Activated CD8-positive, alpha-beta memory T cell treated with anti-CD3 and anti-CD28 coated beads, Interleukin-2, amount 10 ng/mL, durations not matched to agents 7 days and 5 days (primary cell): ENCODE data around the gene HELQ. TPM values are rescaled to one million over a fixed set of nuclear protein-coding genes. Genes with fewer than 3 reads are reported as not detected.
"Not testable (repeated sequence)": the region's sequence is repeated elsewhere in the genome, so short reads cannot be mapped to it uniquely, and the experiment has no call there.

Source experiments
- ATAC-seq: fragments of 150-1000 bp; cut with Tn5 transposase; one replicate; pipeline ENCODE4 v1.10.0; 2021; ENCODE audit warnings: moderate library complexity
- CTCF ChIA-PET: fragments of 350-600 bp; sonication (Branson Sonifier 250); formaldehyde crosslinking; loops from one replicate; lab custom pipeline; 2021; ENCODE audit warnings: antibody characterized with exemption; lab: Charles Lee
- DNase-seq: peaks from one replicate; pipeline ENCODE4 v3.0.0-alpha.2; 2020
- H3K27ac Mint-ChIP-seq: one replicate; pipeline ENCODE4 v1.8.0; 2021; ENCODE audit warnings: mild to moderate bottlenecking, mixed read lengths
- H3K27me3 Mint-ChIP-seq: one replicate; pipeline ENCODE4 v1.8.0; 2021; ENCODE audit warnings: mixed read lengths
- H3K36me3 Mint-ChIP-seq: one replicate; pipeline ENCODE4 v1.8.0; 2021; ENCODE audit warnings: mild to moderate bottlenecking, mixed read lengths
- H3K4me1 Mint-ChIP-seq: one replicate; pipeline ENCODE4 v1.8.0; 2021; ENCODE audit warnings: mixed read lengths
- H3K4me3 Mint-ChIP-seq: one replicate; pipeline ENCODE4 v1.8.0; 2021; ENCODE audit warnings: mild to moderate bottlenecking, moderate library complexity, mixed read lengths
- H3K9me3 Mint-ChIP-seq: one replicate; pipeline ENCODE4 v1.8.0; 2022; ENCODE audit warnings: low read depth, mixed read lengths
- total RNA-seq, 2 experiments: library from RNA; stranded (reverse); gene quantifications; one replicate each; pipeline ENCODE4 v1.2.3, GENCODE V29; 2021

Gene HELQ, protein sequence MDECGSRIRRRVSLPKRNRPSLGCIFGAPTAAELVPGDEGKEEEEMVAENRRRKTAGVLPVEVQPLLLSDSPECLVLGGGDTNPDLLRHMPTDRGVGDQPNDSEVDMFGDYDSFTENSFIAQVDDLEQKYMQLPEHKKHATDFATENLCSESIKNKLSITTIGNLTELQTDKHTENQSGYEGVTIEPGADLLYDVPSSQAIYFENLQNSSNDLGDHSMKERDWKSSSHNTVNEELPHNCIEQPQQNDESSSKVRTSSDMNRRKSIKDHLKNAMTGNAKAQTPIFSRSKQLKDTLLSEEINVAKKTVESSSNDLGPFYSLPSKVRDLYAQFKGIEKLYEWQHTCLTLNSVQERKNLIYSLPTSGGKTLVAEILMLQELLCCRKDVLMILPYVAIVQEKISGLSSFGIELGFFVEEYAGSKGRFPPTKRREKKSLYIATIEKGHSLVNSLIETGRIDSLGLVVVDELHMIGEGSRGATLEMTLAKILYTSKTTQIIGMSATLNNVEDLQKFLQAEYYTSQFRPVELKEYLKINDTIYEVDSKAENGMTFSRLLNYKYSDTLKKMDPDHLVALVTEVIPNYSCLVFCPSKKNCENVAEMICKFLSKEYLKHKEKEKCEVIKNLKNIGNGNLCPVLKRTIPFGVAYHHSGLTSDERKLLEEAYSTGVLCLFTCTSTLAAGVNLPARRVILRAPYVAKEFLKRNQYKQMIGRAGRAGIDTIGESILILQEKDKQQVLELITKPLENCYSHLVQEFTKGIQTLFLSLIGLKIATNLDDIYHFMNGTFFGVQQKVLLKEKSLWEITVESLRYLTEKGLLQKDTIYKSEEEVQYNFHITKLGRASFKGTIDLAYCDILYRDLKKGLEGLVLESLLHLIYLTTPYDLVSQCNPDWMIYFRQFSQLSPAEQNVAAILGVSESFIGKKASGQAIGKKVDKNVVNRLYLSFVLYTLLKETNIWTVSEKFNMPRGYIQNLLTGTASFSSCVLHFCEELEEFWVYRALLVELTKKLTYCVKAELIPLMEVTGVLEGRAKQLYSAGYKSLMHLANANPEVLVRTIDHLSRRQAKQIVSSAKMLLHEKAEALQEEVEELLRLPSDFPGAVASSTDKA
- total RNA-seq: 10 to 100 TPM; 14.8 to 16.7 TPM

DNA sequence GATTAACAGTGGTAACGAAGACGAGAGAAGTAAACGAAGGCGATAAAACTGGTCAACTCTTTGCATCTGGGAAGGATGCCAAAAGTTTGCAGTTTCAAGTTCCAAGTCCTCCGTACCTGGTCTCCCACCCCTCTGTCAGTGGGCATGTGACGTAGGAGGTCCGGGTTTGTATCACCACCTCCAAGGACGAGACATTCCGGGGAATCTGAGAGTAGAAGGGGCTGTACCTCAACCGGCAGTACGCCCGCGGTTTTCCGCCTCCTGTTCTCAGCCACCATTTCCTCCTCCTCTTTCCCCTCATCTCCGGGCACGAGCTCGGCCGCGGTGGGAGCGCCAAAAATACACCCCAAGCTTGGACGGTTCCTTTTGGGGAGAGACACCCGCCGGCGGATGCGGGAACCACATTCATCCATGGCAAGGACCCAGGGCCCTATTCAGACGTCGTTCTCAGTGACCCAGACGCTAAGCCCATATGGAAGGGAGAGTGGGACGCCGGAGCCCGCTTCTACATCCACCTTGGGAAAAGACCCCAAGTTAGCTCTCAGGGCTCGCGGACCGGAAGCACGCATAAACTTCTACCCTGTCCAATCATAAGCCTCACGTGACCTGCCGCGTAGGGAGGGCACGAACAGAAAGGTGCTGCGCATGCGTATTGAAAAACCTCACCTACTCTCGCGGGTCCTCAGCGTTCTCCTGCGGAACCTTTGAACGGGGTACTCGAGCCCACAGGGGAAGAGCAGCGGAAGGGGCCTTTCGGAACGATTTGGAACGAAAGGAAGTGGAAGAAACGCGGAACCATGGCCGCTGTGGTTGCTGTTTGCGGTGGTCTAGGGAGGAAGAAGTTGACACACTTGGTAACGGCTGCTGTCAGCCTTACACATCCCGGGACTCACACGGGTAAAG lies at the start of gene HELQ, which contains the start of gene MRPS18C:
HELQ (minus strand) TSS at position 543 of the 903 bp plus-strand sequence; CDS start at position 413, 130 bp downstream.
MRPS18C (plus strand) TSS at position 778 of the 903 bp plus-strand sequence; CDS start at position 798, 20 bp downstream.
- CTCF ChIA-PET: interaction anchor here (0.9 to 2.6 kb wide), 4 partner anchors 10 to 184 kb away, joined by 3 to 16 read pairs (median 4); partner anchors contain the start of gene COQ2
- H3K36me3 Mint-ChIP-seq: peaks cover 54% of the 10 kb centered on the region

DNA sequence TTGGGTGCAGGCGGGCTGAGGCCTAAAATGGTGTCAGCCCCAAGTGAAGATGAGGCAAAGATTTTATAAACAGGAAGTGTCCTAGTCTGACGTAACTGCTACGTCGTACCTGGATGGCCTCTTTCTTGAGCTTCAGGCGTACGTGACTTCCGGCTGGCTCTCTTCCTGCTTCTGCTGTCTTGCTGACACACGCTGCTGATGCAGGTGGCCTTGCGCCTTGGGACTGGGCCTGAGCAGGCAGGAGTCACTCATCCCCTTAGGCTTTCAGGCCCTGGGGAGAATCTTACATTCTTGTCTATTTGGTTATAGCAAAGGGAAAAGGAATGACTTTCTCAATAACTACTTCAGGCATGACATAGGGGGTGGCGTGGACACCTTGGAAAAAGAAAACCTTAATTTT lies 49.4 kb upstream of the HELQ start:
- peaks cover 12% of the 10 kb centered on the region for H3K4me1 Mint-ChIP-seq
- DNase-seq: no peak
- no peak overlapping the region for H3K4me3 Mint-ChIP-seq
- no peaks in the 10 kb centered on the region for H3K27me3 Mint-ChIP-seq
- H3K9me3 Mint-ChIP-seq: no peaks in the 10 kb centered on the region
- no peak for ATAC-seq
- no peak overlapping the region for H3K27ac Mint-ChIP-seq
- CTCF ChIA-PET: interaction anchor here (0.7 kb wide), 1 partner anchor 151 kb away, joined by 3 read pairs; no protein-coding TSS in a partner anchor
- H3K36me3 Mint-ChIP-seq: no peaks in the 10 kb centered on the region

More for the DNA sequence above, at the start of gene HELQ, which contains the start of gene MRPS18C:
- H3K27me3 Mint-ChIP-seq: no peaks in the 10 kb centered on the region
- peaks cover 43% of the 10 kb centered on the region for H3K4me1 Mint-ChIP-seq
- H3K27ac Mint-ChIP-seq: peak within 1 kb of the TSS; percentile 100
- ATAC-seq (peak; percentile 93), DNase-seq (peak; percentile 99)
- H3K4me3 Mint-ChIP-seq: peak within 1 kb of the TSS; percentile 98
- H3K9me3 Mint-ChIP-seq: no peaks in the 10 kb centered on the region

DNA sequence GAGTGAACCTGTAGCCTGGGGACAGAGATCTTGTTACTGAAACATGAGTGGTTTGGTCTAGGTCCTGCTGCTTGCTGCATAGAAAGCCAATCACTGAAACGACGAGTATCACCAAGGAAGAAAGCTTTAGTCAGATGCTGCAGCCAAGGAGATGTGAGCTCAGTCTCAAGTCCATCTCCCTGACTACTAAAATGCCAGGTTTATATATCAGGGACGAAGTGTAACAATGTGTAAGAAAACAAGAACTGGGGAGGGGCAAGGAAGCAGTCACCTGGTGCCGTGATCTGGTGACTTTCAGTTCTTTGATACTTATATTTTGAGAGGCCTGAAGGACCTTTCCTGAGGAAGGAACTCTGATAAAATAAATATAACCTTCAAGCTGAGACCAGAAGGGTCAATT lies 48.9 kb upstream of the HELQ start:
- no peak overlapping the region for H3K27ac Mint-ChIP-seq
- no peak overlapping the region for H3K4me3 Mint-ChIP-seq
- H3K9me3 Mint-ChIP-seq: no peaks in the 10 kb centered on the region
- no peak for DNase-seq
- H3K27me3 Mint-ChIP-seq: no peaks in the 10 kb centered on the region
- no peak for ATAC-seq
- peaks cover 12% of the 10 kb centered on the region for H3K4me1 Mint-ChIP-seq
- CTCF ChIA-PET: interaction anchor here (0.7 kb wide), 1 partner anchor 151 kb away, joined by 3 read pairs; no protein-coding TSS in a partner anchor
- H3K36me3 Mint-ChIP-seq: no peaks in the 10 kb centered on the region

DNA sequence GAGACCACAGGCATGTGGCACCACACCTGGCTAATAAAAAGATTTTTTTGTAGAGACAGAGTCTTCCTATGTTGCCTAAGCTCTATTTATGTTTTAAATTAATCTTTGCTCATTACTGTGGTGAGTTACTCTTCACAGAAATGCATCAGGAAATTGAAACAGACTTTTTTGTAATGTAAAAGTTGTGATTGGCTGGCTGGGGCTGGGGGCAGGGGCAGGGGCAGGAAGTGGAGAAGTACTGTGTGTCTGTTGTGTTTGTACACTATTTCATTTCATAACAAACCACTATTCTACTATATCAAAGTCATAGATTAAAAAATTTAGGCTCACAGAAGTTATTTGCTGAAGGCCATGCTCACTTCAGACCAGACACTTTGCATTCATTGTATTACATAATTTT lies 48.4 kb upstream of the HELQ start:
- H3K27ac Mint-ChIP-seq: peak overlapping the region; percentile 6
- no peak overlapping the region for H3K4me3 Mint-ChIP-seq
- no peaks in the 10 kb centered on the region for H3K36me3 Mint-ChIP-seq
- no peaks in the 10 kb centered on the region for H3K9me3 Mint-ChIP-seq
- no peaks in the 10 kb centered on the region for H3K27me3 Mint-ChIP-seq
- CTCF ChIA-PET: no interaction called here
- ATAC-seq (no peak), DNase-seq (peak; percentile 48)
- peaks cover 11% of the 10 kb centered on the region for H3K4me1 Mint-ChIP-seq

DNA sequence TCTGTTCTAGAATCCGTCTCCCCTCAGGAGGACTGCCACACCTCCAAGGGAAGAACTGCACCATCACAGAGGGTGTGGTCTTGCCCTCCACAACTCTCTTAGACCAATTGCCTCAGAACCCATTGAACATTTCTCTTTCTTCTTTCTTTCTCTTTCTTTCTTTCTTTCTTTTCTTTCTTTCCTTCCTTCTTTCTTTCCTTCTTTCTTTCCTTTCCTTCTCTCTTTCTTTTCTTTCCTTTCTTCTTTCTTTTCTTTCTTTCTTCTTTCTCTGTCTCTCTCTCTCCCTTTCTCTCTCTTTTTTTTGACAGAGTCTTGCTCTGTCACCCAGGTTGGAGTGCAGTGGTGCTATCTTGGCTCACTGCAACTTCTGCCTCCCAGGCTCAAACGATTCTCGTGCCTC lies 46.0 kb upstream of the HELQ start:
- CTCF ChIA-PET: interaction anchor here (1.7 kb wide), 1 partner anchor 141 kb away, joined by 4 read pairs; no protein-coding TSS in a partner anchor
- H3K9me3 Mint-ChIP-seq, H3K27me3 Mint-ChIP-seq, H3K4me3 Mint-ChIP-seq, DNase-seq, ATAC-seq, H3K36me3 Mint-ChIP-seq, H3K27ac Mint-ChIP-seq: not testable (repeated sequence)
- peaks cover 11% of the 10 kb centered on the region for H3K4me1 Mint-ChIP-seq

DNA sequence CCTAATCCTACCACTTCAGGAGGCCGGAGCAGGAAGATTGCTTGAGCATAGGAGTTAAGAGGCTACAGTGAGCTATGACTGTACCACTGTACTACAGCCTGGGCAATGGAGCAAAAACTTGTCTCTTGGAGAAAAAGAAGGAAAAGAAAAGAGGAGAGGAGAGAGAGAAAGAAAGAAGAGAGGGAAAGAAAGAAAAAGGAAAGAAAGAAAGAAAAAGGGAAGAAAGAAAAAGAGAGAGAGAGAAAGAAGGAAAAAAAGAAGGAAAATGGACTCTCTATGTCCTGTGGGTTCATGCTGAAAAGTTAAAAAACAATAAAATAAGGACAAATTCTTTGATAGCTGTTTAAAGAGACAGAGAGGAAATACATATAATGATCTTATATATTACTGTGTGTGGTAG lies 42.6 kb upstream of the HELQ start:
- DNase-seq (no peak), ATAC-seq (no peak)
- Mint-ChIP-seq H3K36me3 (no peaks in the 10 kb centered on the region), H3K4me3 (no peak overlapping the region), H3K27me3 (no peaks in the 10 kb centered on the region), H3K4me1 (no peaks in the 10 kb centered on the region), H3K9me3 (no peaks in the 10 kb centered on the region), H3K27ac (peak overlapping the region; percentile 16)
- CTCF ChIA-PET: interaction anchor here (2.0 to 2.5 kb wide), 2 partner anchors 8 to 11 kb away, joined by 7 read pairs; no protein-coding TSS in a partner anchor

DNA sequence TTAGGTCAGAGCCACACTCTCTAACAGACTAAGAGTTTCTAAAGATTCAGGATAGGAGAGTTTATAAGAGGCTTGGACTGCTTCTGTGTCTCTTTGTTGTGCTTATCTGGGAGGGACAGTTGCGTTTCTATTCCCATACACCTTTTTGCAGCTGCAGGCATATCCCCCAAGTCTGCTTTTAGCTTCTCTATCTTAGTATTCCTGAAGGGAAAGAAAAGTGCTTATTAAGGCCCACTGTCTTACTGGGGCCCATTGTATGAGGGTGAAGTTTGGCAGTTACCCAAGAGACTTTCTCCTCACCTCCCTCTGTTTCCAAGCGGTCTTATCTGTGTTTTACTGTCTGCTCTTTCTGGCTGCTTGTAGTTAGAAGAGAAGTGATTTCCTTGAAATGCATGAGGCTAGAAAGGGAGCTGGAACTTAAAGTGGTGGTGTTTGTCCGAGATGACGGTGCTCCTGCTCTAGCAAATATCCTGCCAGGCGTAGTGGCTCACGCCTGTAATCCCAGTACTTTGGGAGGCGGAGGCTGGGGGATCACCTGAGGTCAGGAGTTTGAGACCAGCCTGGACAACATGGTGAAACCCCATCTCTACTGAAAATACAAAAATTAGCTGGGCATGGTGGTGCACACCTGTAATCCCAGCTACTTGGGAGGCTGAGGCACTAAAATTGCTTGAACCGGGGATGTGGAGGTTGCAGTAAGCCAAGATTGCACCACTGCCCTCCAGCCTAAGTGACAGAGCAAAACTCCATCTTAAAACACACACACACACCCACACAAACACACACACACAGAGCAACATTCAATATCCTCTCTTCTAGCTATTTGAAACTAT lies 40.7 kb upstream of the HELQ start:
- not testable (repeated sequence) for H3K9me3 Mint-ChIP-seq

DNA sequence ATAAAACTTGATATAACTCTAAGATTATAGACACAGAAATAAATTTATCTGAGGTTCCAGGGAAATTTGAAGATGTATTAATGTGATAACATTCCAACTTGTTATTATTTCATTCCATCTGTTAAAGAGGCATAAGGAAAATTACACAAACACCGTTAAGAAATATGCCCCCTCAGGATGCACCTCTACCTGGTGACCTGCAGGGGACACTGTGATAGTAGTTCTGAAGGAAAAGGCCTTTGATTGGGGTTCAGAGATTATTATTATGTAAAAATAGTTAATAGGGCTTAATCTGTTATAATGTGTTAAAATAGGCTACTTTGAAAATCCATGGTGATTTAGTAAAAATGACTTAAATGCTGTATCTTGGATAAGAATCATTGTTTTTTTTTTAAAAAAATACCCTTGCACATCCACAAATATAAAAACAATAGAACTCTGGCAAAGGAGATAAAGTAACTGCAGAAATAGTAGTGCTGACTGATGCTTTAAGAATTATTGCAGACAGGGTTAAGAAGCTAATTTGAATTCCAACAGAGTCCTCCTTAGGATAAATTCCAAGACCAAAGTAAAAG lies 35.3 kb upstream of the HELQ start:
- Mint-ChIP-seq H3K9me3 (no peaks in the 10 kb centered on the region), H3K4me1 (peaks cover 4% of the 10 kb centered on the region), H3K27ac (no peak overlapping the region), H3K4me3 (no peak overlapping the region), H3K36me3 (no peaks in the 10 kb centered on the region), H3K27me3 (no peaks in the 10 kb centered on the region)
- CTCF ChIA-PET: interaction anchor here (0.6 to 2.3 kb wide), 8 partner anchors 8 to 153 kb away, joined by 3 to 7 read pairs (median 4); no protein-coding TSS in a partner anchor
- ATAC-seq (peak; percentile 58), DNase-seq (no peak)

More for the DNA sequence above, 40.7 kb upstream of the HELQ start:
- ATAC-seq, H3K27ac Mint-ChIP-seq, H3K4me3 Mint-ChIP-seq, H3K36me3 Mint-ChIP-seq, H3K4me1 Mint-ChIP-seq, H3K27me3 Mint-ChIP-seq, DNase-seq: not testable (repeated sequence)
- CTCF ChIA-PET: interaction anchor here (1.2 to 2.0 kb wide), 3 partner anchors 13 to 148 kb away, joined by 3 to 7 read pairs (median 4); no protein-coding TSS in a partner anchor

DNA sequence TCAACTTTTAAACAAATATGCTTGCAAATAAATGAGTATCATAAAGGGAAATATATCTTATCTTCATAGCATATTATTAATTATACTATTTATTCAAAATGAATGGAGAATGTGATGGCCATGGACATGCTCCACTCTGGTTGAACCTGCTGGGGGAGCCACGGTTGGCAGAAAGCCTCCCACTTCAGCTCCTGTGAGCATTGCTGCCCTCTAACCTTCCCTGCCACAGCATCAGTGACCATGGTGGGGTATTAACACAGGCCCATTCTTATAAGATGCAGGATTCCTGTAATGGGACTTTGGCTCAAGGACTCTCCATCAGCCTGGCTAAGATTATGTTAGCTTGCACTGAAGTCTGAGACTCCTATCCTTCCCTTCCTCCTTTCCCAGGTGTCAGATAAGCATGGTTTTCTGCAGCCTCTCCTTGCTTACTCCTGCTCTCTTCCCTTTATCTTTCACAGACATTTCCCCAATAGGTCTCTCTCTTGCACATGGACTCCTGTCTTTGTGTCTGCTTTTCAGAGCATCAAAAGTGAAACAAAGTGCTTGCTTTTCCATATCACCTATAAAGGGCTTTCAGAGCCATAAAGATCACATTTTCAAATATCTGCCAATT lies 34.2 kb upstream of the HELQ start:
- Mint-ChIP-seq H3K4me3 (no peak overlapping the region), H3K27ac (no peak overlapping the region), H3K36me3 (no peaks in the 10 kb centered on the region), H3K9me3 (no peaks in the 10 kb centered on the region), H3K27me3 (no peaks in the 10 kb centered on the region), H3K4me1 (peaks cover 9% of the 10 kb centered on the region)
- DNase-seq: no peak
- no peak for ATAC-seq
- CTCF ChIA-PET: interaction anchor here (0.7 to 1.7 kb wide), 5 partner anchors 9 to 150 kb away, joined by 3 to 7 read pairs (median 4); no protein-coding TSS in a partner anchor

DNA sequence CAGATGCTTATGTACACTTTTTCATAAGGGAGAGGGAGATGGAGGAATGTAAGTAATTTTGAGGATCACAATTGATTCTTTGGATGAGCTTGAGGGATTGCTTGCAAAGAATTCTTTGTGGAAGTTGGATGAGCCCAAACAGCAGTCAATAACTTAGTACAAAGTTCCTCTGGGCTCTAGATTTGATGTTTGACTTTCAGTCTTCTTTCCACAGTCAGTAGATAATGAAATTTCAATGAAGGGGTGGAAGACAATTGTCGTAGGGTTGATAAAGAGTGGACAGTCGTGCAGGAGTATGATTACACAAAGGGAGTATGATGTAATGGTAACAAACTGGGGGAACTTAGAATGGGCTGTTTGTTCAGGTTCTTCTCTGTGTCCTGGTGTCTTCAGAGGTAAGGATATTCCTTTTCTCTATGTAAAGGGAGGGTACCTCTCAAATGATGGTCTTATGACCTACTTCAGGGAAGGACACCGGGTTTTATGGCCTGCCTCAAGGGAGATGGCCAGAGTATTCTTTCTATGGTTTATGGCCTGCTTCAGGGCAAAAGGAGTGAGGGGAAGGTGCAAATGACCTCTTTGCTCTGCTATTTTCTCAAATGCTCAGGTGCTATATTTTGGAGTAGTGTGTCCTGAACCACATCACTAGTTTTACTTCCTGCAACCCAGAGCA lies 31.0 kb upstream of the HELQ start:
- CTCF ChIA-PET: interaction anchor here (2.9 kb wide), 1 partner anchor 23 kb away, joined by 11 read pairs; no protein-coding TSS in a partner anchor
- ATAC-seq (no peak), DNase-seq (no peak)
- Mint-ChIP-seq H3K27ac (no peak overlapping the region), H3K4me3 (no peak overlapping the region), H3K9me3 (no peaks in the 10 kb centered on the region), H3K36me3 (peaks cover 3% of the 10 kb centered on the region), H3K27me3 (no peaks in the 10 kb centered on the region), H3K4me1 (peaks cover 17% of the 10 kb centered on the region)
